ENCODE measurements around the gene GUCA2A.

DNA sequence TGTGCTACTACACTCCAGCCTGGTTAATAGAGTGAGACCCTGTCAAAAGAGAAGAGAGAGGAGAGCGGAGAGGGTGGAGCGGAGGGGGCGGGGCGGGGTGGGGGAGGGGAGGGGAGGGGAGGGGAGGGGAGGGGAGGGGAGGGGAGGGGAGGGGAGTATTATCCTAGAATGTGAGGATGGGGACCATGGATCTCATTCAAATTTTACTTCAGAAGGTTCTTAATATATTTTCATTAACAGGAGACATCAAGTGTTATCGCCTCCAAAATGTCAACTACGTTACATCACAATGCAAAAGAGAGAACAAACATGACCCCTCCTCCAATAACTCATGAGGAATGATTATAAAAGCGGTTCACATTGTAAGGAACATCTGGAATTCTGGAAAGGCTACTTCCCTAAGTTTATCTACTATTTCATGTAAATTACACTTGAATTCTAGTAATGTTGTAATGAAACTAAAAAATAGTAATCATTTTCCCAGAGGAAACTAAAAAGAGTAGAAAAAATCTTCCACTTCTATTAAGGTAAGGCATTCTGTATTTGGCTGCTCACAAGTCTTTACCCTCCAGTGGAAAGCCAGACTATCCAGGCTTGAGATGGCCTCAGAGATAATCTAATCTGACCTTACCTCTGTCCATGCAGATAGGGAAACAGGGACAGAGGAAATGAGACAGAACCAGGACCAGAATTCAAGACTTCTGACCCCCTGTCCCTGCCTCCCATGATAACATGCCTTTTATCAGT is 18.8 kb upstream of the GUCA2A start:
- TF ChIP-seq POLR2AphosphoS5 (IDR thresholded peaks at IDR 0.05) (no peak), POLR2A (IDR thresholded peaks at IDR 0.05) (no peak), EP300 (IDR thresholded peaks at IDR 0.05) (no peak)
- TF ChIP-seq, protein P1, sequence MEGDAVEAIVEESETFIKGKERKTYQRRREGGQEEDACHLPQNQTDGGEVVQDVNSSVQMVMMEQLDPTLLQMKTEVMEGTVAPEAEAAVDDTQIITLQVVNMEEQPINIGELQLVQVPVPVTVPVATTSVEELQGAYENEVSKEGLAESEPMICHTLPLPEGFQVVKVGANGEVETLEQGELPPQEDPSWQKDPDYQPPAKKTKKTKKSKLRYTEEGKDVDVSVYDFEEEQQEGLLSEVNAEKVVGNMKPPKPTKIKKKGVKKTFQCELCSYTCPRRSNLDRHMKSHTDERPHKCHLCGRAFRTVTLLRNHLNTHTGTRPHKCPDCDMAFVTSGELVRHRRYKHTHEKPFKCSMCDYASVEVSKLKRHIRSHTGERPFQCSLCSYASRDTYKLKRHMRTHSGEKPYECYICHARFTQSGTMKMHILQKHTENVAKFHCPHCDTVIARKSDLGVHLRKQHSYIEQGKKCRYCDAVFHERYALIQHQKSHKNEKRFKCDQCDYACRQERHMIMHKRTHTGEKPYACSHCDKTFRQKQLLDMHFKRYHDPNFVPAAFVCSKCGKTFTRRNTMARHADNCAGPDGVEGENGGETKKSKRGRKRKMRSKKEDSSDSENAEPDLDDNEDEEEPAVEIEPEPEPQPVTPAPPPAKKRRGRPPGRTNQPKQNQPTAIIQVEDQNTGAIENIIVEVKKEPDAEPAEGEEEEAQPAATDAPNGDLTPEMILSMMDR (IDR thresholded peaks at IDR 0.05): no peak
